Measurements from ENCODE around the gene MTMR8. TPM values are rescaled to one million over a fixed set of nuclear protein-coding genes. Genes with fewer than 3 reads are reported as not detected.

Gene MTMR8
- total RNA-seq, 1 experiment from 2014 or later: 2.8 TPM

DNA sequence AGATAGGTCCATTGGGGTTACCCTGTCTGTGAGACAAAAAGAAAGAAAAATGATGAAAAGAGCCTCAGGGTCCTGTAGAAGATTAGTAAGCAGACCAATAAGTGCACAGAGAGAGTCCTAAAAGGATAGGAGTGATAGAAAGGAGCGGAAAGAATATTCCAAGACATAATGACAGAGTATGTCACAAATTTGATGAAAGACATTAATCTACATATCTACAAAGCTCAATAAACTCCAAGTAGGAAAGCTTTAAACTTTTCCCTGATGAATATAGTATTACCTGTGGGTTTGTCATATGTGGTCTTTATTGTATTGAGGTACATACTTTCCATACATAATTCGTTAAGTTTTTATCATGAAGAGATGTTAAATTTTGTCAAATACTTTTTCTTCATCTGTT lies 73.7 kb downstream of the MTMR8 start:
- H3K27ac Mint-ChIP-seq (ENCODE audit: unreplicated experiment): no peak overlapping the region
- no peaks in the 10 kb centered on the region for H3K4me1 ChIP-seq
- no TSS peak for BruUV-seq (replicated peaks)
- no peaks in the 10 kb centered on the region for H3K27me3 ChIP-seq (replicated peaks; ENCODE audit: control insufficient read depth, insufficient read depth, low read length)
- DNase-seq: no peak
- no peak overlapping the region for H3K4me3 ChIP-seq (ENCODE audit: low read depth, low read length)
- CTCF ChIA-PET: no interaction called here
- no peaks in the 10 kb centered on the region for H3K36me3 Mint-ChIP-seq (ENCODE audit: insufficient read depth, unreplicated experiment)
- intact Hi-C loops (cut with micrococcal nuclease; ENCODE audit: unreplicated experiment): no loop called here
- no peak overlapping the region for H3K4me3 Mint-ChIP-seq (ENCODE audit: unreplicated experiment)
- no peaks in the 10 kb centered on the region for H3K9me3 ChIP-seq
- no peak for TF ChIP-seq CTCF (IDR thresholded peaks at IDR 0.05; ENCODE audit: insufficient read depth in 1 of 2, low read depth in 1 of 2, low read length in 1 of 2, severe bottlenecking in 1 of 2, unreplicated experiment in 1 of 2)
- no peaks in the 10 kb centered on the region for H3K36me3 ChIP-seq (ENCODE audit: control insufficient read depth, insufficient read depth, low read length)
- H3K4me1 Mint-ChIP-seq (ENCODE audit: low read depth, unreplicated experiment): no peaks in the 10 kb centered on the region
- no peaks in the 10 kb centered on the region for H3K27me3 Mint-ChIP-seq (ENCODE audit: insufficient read depth, unreplicated experiment)
- POLR2A ChIA-PET: no interaction called here
- H3K9me3 Mint-ChIP-seq (ENCODE audit: unreplicated experiment): no peaks in the 10 kb centered on the region

DNA sequence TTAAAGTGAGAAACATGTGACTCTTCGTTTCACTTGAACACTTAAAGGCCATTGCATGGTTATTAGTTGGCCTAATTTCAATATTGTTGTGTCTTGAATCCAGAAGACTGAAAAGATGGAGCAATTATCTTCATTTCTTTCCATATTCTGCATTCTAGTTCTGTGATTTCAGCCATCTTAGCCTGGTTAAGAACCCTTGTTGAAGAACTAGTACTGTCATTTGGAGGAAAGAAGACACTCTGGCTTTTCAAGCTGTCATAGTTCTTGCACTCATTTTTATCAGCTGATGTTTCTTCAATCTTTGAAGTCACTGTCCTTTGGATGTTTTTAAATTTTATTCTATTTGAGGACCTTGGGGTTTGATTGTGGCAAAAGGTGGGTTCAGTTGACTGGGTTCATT lies 81.6 kb downstream of the MTMR8 start:
- no peaks in the 10 kb centered on the region for H3K36me3 Mint-ChIP-seq (ENCODE audit: insufficient read depth, unreplicated experiment)
- H3K9me3 Mint-ChIP-seq (ENCODE audit: unreplicated experiment): no peaks in the 10 kb centered on the region
- H3K4me3 Mint-ChIP-seq (ENCODE audit: unreplicated experiment): no peak overlapping the region
- Histone ChIP-seq H3K36me3 (ENCODE audit: control insufficient read depth, insufficient read depth, low read length) (no peaks in the 10 kb centered on the region), H3K27me3 (replicated peaks; ENCODE audit: control insufficient read depth, insufficient read depth, low read length) (no peaks in the 10 kb centered on the region), H3K4me3 (ENCODE audit: low read depth, low read length) (no peak overlapping the region), H3K9me3 (no peaks in the 10 kb centered on the region), H3K4me1 (no peaks in the 10 kb centered on the region)
- no TSS peak for BruUV-seq (replicated peaks)
- CTCF ChIA-PET: no interaction called here
- intact Hi-C loops (cut with micrococcal nuclease; ENCODE audit: unreplicated experiment): no loop called here
- no peaks in the 10 kb centered on the region for H3K4me1 Mint-ChIP-seq (ENCODE audit: low read depth, unreplicated experiment)
- no peak overlapping the region for H3K27ac Mint-ChIP-seq (ENCODE audit: unreplicated experiment)
- TF ChIP-seq CTCF (IDR thresholded peaks at IDR 0.05; ENCODE audit: insufficient read depth in 1 of 2, low read depth in 1 of 2, low read length in 1 of 2, severe bottlenecking in 1 of 2, unreplicated experiment in 1 of 2): no peak
- no peak for DNase-seq
- no peaks in the 10 kb centered on the region for H3K27me3 Mint-ChIP-seq (ENCODE audit: insufficient read depth, unreplicated experiment)
- POLR2A ChIA-PET: no interaction called here

- TF ChIP-seq CTCF (IDR thresholded peaks at IDR 0.05; ENCODE audit: insufficient read depth in 1 of 2, low read depth in 1 of 2, low read length in 1 of 2, severe bottlenecking in 1 of 2, unreplicated experiment in 1 of 2): no peak
- Histone ChIP-seq H3K36me3 (ENCODE audit: control insufficient read depth, insufficient read depth, low read length) (no peaks in the 10 kb centered on the region), H3K27me3 (replicated peaks; ENCODE audit: control insufficient read depth, insufficient read depth, low read length) (no peaks in the 10 kb centered on the region), H3K9me3 (no peaks in the 10 kb centered on the region), H3K4me3 (ENCODE audit: low read depth, low read length) (no peak overlapping the region), H3K4me1 (no peaks in the 10 kb centered on the region)
- no peaks in the 10 kb centered on the region for H3K4me1 Mint-ChIP-seq (ENCODE audit: low read depth, unreplicated experiment)
- POLR2A ChIA-PET: no interaction called here
- intact Hi-C loops (cut with micrococcal nuclease; ENCODE audit: unreplicated experiment): no loop called here
- DNase-seq: no peak
- CTCF ChIA-PET: no interaction called here
- BruUV-seq (replicated peaks): no TSS peak
- no peak overlapping the region for H3K27ac Mint-ChIP-seq (ENCODE audit: unreplicated experiment)
- H3K36me3 Mint-ChIP-seq (ENCODE audit: insufficient read depth, unreplicated experiment): no peaks in the 10 kb centered on the region
- H3K4me3 Mint-ChIP-seq (ENCODE audit: unreplicated experiment): no peak overlapping the region
- no peaks in the 10 kb centered on the region for H3K9me3 Mint-ChIP-seq (ENCODE audit: unreplicated experiment)
- no peaks in the 10 kb centered on the region for H3K27me3 Mint-ChIP-seq (ENCODE audit: insufficient read depth, unreplicated experiment)
Measured at GRCh38 chrX:64306712-64307111, 88.5 kb downstream of the MTMR8 start.
